ENCODE results near the gene CHRM1. TPM values are rescaled to one million over a fixed set of nuclear protein-coding genes. Genes with fewer than 3 reads are reported as not detected.
A peak's percentile ranks its signal among the peaks of the same experiment; 100 is the strongest.
"Not testable (repeated sequence)": the region's sequence is repeated elsewhere in the genome, so short reads cannot be mapped to it uniquely, and the experiment has no call there.

CHRM1 gene
- total RNA-seq, 1 experiment from 2014 or later = 0.10 TPM

DNA sequence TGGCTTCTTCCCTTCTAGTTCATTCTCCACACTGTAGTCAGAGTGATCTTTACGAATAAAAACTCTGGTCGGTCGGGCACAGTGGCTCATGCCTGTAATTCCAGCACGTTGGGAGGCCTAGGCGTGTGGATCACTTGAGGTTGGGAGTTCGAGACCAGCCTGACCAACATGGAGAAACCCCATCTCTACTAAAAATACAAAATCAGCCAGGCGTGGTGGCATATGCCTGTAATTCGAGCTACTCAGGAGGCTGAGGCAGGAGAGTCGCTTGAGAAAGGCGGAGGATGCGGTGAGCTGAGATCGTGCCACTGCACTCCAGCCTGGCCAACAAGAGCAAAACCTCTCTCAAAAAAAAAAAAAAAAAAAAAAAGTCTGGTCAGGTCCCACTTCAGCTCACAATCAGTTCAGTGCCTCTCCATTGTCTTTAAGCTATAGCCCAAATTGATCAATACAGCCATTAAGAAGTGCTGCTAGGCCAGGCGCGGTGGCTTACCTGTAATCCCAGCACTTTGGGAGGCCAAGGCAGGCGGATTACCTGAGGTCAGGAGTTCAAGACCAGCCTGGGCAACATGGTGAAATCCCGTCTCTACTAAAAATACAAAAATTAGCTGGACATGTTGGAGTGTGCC is 59.5 kb downstream of the CHRM1 start:
- BruUV-seq (replicated peaks); DNase-seq (ENCODE audit: low read depth, low spot score); ATAC-seq; H4K20me1 ChIP-seq (ENCODE audit: insufficient read depth); H3K4me3 ChIP-seq (replicated peaks in 1 of 2; ENCODE audit: low read depth in 1 of 2, low read length in 2 of 2); H3K9me3 ChIP-seq (ENCODE audit: control insufficient read depth in 1 of 2, insufficient read depth in 1 of 2, low read depth in 1 of 2, low read length in 2 of 2); H3K9me2 ChIP-seq (ENCODE audit: insufficient read depth); H3K27me3 ChIP-seq (ENCODE audit: insufficient read depth, low read length); H3K9ac ChIP-seq (ENCODE audit: low read length); H2AFZ ChIP-seq (ENCODE audit: low read depth, low read length, poor library complexity, severe bottlenecking): not testable (repeated sequence)
- peaks cover 25 to 34% of the 10 kb centered on the region in 2 experiments for H3K4me1 ChIP-seq (ENCODE audit: control insufficient read depth in 1 of 2, insufficient read depth in 2 of 2, low read length in 2 of 2)
- peak overlapping the region; percentile 42 for H3K4me2 ChIP-seq (ENCODE audit: low read length)
- peaks cover 98% of the 10 kb centered on the region for H3K79me2 ChIP-seq (ENCODE audit: insufficient read depth, low read length)
- ChIA-PET CTCF (interaction anchor here (0.7 to 1.6 kb wide), 5 partner anchors 11 to 134 kb away, joined by 3 to 8 read pairs (median 5); partner anchors contain the start of genes HNRNPUL2 and TTC9C), POLR2A (interaction anchor here (0.7 to 4.9 kb wide), 7 partner anchors 8 to 197 kb away, joined by 3 to 49 read pairs (median 5); partner anchors contain the start of genes C11orf98, STX5, TEX54 and WDR74), RAD21 (ENCODE audit: low non-redundant PET in 1 of 2, low total read pairs in 2 of 2, uncharacterized antibody in 2 of 2, unreplicated experiment in 2 of 2) (interaction anchor here (0.7 kb wide), 2 partner anchors 106 to 166 kb away, joined by 4 to 5 read pairs; no protein-coding TSS in a partner anchor)
- intact Hi-C loops (cut with micrococcal nuclease) = loop anchor here (1.0 to 2.0 kb wide), 2 partner anchors 75 to 129 kb away; no protein-coding TSS in a partner anchor
- H3K36me3 ChIP-seq (ENCODE audit: control insufficient read depth in 1 of 2, insufficient read depth in 2 of 2, low read length in 2 of 2) = peaks cover 0 to 21% of the 10 kb centered on the region in 2 experiments; a peak in 3 of 4 replicates
- H3K27ac ChIP-seq (ENCODE audit: low read depth, low read length) = peak overlapping the region; percentile 44

DNA sequence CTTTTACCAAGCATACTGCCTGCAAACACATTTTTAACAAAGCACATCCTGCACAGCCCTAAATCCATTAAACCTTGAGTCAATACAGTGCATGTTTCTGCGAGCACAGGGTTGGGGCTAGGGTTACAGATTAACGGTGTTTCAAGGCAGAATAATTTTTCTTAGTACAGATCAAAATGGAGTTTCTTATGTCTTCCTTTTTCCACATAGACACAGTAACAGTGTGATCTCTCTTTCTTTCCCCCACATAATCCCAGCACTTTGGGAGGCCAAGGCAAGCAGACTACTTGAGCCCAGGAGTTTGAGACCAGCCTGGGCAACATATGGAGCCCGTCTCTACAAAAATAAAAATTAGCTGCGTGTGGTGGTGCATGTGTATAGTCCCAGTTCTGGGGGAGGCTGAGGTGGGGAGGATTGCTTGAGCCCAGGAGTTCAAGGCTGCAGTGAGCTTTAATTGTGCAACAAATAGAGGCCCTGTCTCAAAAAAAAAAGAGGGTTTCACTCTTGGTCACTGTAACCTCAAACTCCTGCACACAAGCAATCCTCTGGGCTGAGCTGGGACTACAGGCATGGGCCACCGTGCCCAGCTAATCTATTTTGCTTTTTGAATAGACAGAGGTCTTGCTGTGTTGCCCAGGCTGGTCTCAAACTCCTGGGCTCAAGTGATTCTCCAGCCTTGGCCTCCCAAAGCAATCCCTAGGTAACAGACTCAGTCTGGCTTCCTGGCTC is 60.2 kb downstream of the CHRM1 start:
- H4K20me1 ChIP-seq (ENCODE audit: insufficient read depth) = peaks cover 5% of the 10 kb centered on the region; the same call in 1 of the 2 replicates
- H3K36me3 ChIP-seq (ENCODE audit: control insufficient read depth in 1 of 2, insufficient read depth in 2 of 2, low read length in 2 of 2) = peaks cover 0 to 19% of the 10 kb centered on the region in 2 experiments; a peak in 2 of 4 replicates
- no peaks in the 10 kb centered on the region for H3K9me2 ChIP-seq (ENCODE audit: insufficient read depth)
- DNase-seq (ENCODE audit: low read depth, low spot score) (no peak), ATAC-seq (no peak)
- peak overlapping the region; percentile 44; the same call in 1 of the 2 replicates for H3K27ac ChIP-seq (ENCODE audit: low read depth, low read length)
- H3K9ac ChIP-seq (ENCODE audit: low read length) = no peak overlapping the region
- RAD21 ChIA-PET (ENCODE audit: low non-redundant PET in 1 of 2, low total read pairs in 2 of 2, uncharacterized antibody in 2 of 2, unreplicated experiment in 2 of 2) = interaction anchor here in 1 of 2 experiments (0.7 kb wide), 1 partner anchor 165 kb away, joined by 5 read pairs; no protein-coding TSS in a partner anchor
- no peaks in the 10 kb centered on the region for H3K9me3 ChIP-seq (ENCODE audit: control insufficient read depth in 1 of 2, insufficient read depth in 1 of 2, low read depth in 1 of 2, low read length in 2 of 2)
- H3K4me1 ChIP-seq (ENCODE audit: control insufficient read depth in 1 of 2, insufficient read depth in 2 of 2, low read length in 2 of 2) = peaks cover 25 to 38% of the 10 kb centered on the region in 2 experiments
- POLR2A ChIA-PET = interaction anchor here (0.8 to 4.9 kb wide), 6 partner anchors 7 to 196 kb away, joined by 3 to 49 read pairs (median 6); partner anchors contain the start of genes C11orf98, STX5, TEX54 and WDR74
- intact Hi-C loops (cut with micrococcal nuclease) = no loop called here
- no peak overlapping the region for H3K4me2 ChIP-seq (ENCODE audit: low read length)
- peaks cover 98% of the 10 kb centered on the region for H3K79me2 ChIP-seq (ENCODE audit: insufficient read depth, low read length)
- CTCF ChIA-PET = interaction anchor here (1.2 to 1.6 kb wide), 4 partner anchors 12 to 133 kb away, joined by 4 to 8 read pairs (median 6); partner anchors contain the start of genes HNRNPUL2 and TTC9C
- H3K4me3 ChIP-seq (replicated peaks in 1 of 2; ENCODE audit: low read depth in 1 of 2, low read length in 2 of 2) = no peak overlapping the region
- no peak overlapping the region for H2AFZ ChIP-seq (ENCODE audit: low read depth, low read length, poor library complexity, severe bottlenecking)
- no TSS peak for BruUV-seq (replicated peaks)
- H3K27me3 ChIP-seq (ENCODE audit: insufficient read depth, low read length) = no peaks in the 10 kb centered on the region
- TF ChIP-seq CBX3 (IDR thresholded peaks at IDR 0.05; ENCODE audit: low read depth) (no peak), ZNF274 (IDR thresholded peaks at IDR 0.05; ENCODE audit: low read depth, low read length) (no peak), EGR1 (IDR thresholded peaks at IDR 0.05; ENCODE audit: low read depth) (no peak), POLR2AphosphoS5 (IDR thresholded peaks at IDR 0.05; ENCODE audit: low read depth, low read length) (no peak), SP1 (IDR thresholded peaks at IDR 0.05; ENCODE audit: low read depth) (no peak)
- TF ChIP-seq, protein P1, sequence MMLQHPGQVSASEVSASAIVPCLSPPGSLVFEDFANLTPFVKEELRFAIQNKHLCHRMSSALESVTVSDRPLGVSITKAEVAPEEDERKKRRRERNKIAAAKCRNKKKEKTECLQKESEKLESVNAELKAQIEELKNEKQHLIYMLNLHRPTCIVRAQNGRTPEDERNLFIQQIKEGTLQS (IDR thresholded peaks at IDR 0.05) = no peak

DNA sequence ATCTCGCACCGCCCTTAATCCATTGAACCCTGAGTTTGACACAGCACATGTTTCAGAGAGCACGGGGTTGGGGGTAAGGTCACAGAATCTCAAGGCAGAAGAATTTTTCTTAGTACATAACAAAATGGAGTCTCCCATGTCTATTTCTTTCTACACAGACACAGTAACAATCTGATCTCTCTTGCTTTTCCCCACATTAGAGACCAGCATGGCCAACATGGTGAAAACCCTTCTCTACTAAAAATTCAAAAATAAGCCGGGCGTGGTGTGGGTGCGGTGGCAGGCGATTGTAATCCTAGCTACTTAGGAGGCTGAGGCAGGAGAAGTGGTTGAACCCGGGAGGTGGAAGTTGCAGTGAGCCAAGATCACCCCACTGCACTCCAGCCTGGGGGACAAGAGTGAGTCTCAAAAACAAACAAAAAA is 61.9 kb downstream of the CHRM1 start:
- Histone ChIP-seq H3K79me2 (ENCODE audit: insufficient read depth, low read length) (peaks cover 96% of the 10 kb centered on the region), H3K36me3 (ENCODE audit: control insufficient read depth in 1 of 2, insufficient read depth in 2 of 2, low read length in 2 of 2) (peaks cover 9 to 29% of the 10 kb centered on the region in 2 experiments), H3K4me1 (ENCODE audit: control insufficient read depth in 1 of 2, insufficient read depth in 2 of 2, low read length in 2 of 2) (peaks cover 26 to 45% of the 10 kb centered on the region in 2 experiments)
- POLR2A ChIA-PET; RAD21 ChIA-PET (ENCODE audit: low non-redundant PET in 1 of 2, low total read pairs in 2 of 2, uncharacterized antibody in 2 of 2, unreplicated experiment in 2 of 2); BruUV-seq (replicated peaks); H3K27me3 ChIP-seq (ENCODE audit: insufficient read depth, low read length); intact Hi-C loops (cut with micrococcal nuclease); H2AFZ ChIP-seq (ENCODE audit: low read depth, low read length, poor library complexity, severe bottlenecking); H3K4me3 ChIP-seq (replicated peaks in 1 of 2; ENCODE audit: low read depth in 1 of 2, low read length in 2 of 2); DNase-seq (ENCODE audit: low read depth, low spot score); H3K9ac ChIP-seq (ENCODE audit: low read length); H3K4me2 ChIP-seq (ENCODE audit: low read length); ATAC-seq; CTCF ChIA-PET; H3K27ac ChIP-seq (ENCODE audit: low read depth, low read length); H3K9me3 ChIP-seq (ENCODE audit: control insufficient read depth in 1 of 2, insufficient read depth in 1 of 2, low read depth in 1 of 2, low read length in 2 of 2); H3K9me2 ChIP-seq (ENCODE audit: insufficient read depth); H4K20me1 ChIP-seq (ENCODE audit: insufficient read depth): not testable (repeated sequence)
